K562 (cell line): Measurements from ENCODE around the gene TMEM242. TPM values are rescaled to one million over a fixed set of nuclear protein-coding genes. Genes with fewer than 3 reads are reported as not detected.

ENCODE experiments used
- ATAC-seq: fragments of 200-7000 bp; cut with Tn5 transposase; 3 replicates; pipeline ENCODE4 v1.9.1; 2020; ENCODE audit warnings: moderate library complexity
- BruUV-seq: library from RNA; stranded (reverse); fragments of 400-500 nt; replicated peaks from 2 replicates; lab custom pipeline; 2021; lab: Mats Ljungman, UMichigan
- CTCF ChIA-PET: fragments of 300-600 bp; formaldehyde crosslinking; extraction: SDS; loops from one replicate; lab custom pipeline; 2021; ENCODE audit warnings: low intra/inter-chr PET ratio; lab: Yijun Ruan, JAX
- POLR2A ChIA-PET: fragments of 300-600, 350-650 bp; sonication (Branson Sonifier 250); formaldehyde crosslinking; extraction: SDS; loops from one replicate; lab custom pipeline; 2021; ENCODE audit warnings: antibody characterized with exemption, inconsistent platforms; lab: Yijun Ruan, JAX
- DNase-seq, 4 experiments: peaks; one replicate each; pipeline versions ENCODE4 v3.0.0 to v3.0.0-alpha.2; 2011 to 2018; ENCODE audit warnings: low spot score in 3 of 4, mixed read lengths in 3 of 4; ENCODE audit errors: extremely low read depth in 1 of 4
- FAIRE-seq: peaks from 2 replicates; lab custom pipeline; 2011; peaks lifted over from hg19 to GRCh38; lab: Jason Lieb, UNC
- H2AFZ ChIP-seq: 2 replicates; pipeline ENCODE4 v1.6.0; 2011; ENCODE audit warnings: low read depth, low read length, control low read depth, inconsistent platforms
- H3K27ac ChIP-seq: fragments of 200-600 bp; 3 replicates; pipeline ENCODE4 v1.8.0; 2011; ENCODE audit warnings: low read depth, mild to moderate bottlenecking, control low read depth, inconsistent platforms, low read length, moderate library complexity, mixed read lengths; ENCODE audit errors: extremely low read depth
- H3K27me3 ChIP-seq, 2 experiments: fragments of 300-600 bp in 1 of 2; 2 replicates in 1 of 2; 3 replicates in 1 of 2; pipeline versions ENCODE4 v1.6.0 to v1.8.0; 2011; ENCODE audit warnings: inconsistent platforms in 2 of 2, low read length in 2 of 2, mild to moderate bottlenecking in 1 of 2, mixed read lengths in 1 of 2, moderate library complexity in 1 of 2; ENCODE audit not compliant: control insufficient read depth in 2 of 2, insufficient read depth in 2 of 2
- H3K36me3 ChIP-seq: fragments of 300-600 bp; 3 replicates; pipeline ENCODE4 v1.8.0; 2011; ENCODE audit warnings: mild to moderate bottlenecking, low read length, inconsistent platforms; ENCODE audit not compliant: control insufficient read depth, insufficient read depth
- H3K4me1 ChIP-seq, 2 experiments: fragments of 200-600 bp in 1 of 2; replicated peaks in 1 of 2; 2 replicates in 1 of 2; 3 replicates in 1 of 2; pipeline versions ENCODE4 v1.5.1 to v1.8.0; 2011; ENCODE audit warnings: inconsistent platforms in 2 of 2, low read length in 2 of 2, mild to moderate bottlenecking in 1 of 2, mixed read lengths in 1 of 2, moderate library complexity in 1 of 2; ENCODE audit not compliant: control insufficient read depth in 2 of 2, insufficient read depth in 2 of 2
- H3K4me2 ChIP-seq: 2 replicates; pipeline ENCODE4 v1.6.1; 2011; ENCODE audit warnings: low read length, control low read depth, inconsistent platforms, mixed read lengths; ENCODE audit not compliant: insufficient read depth
- H3K4me3 ChIP-seq: fragments of 200-600 bp; sonication (generic), shearing (Covaris generic); 2 replicates; pipeline ENCODE4 v1.5.1; 2016; ENCODE audit warnings: control low read depth, inconsistent platforms
- H3K79me2 ChIP-seq: fragments of 200-600 bp; 3 replicates; pipeline ENCODE4 v1.8.0; 2011; ENCODE audit warnings: low read length, inconsistent platforms; ENCODE audit not compliant: control insufficient read depth, insufficient read depth
- H3K9ac ChIP-seq, 2 experiments: 2 replicates each; pipeline versions ENCODE4 v1.6.0 to v1.6.1; 2011; ENCODE audit warnings: low read depth in 2 of 2, low read length in 2 of 2, control low read depth in 1 of 2, inconsistent platforms in 1 of 2, mild to moderate bottlenecking in 1 of 2, mixed read lengths in 1 of 2; ENCODE audit not compliant: insufficient read depth in 1 of 2
- H3K9me1 ChIP-seq: one replicate; pipeline ENCODE4 v1.6.0; 2011; ENCODE audit warnings: inconsistent platforms, mild to moderate bottlenecking, low read length, moderate library complexity; ENCODE audit not compliant: control insufficient read depth, insufficient read depth
- H3K9me3 ChIP-seq: replicated peaks from 2 replicates; pipeline ENCODE4 v1.5.1; 2011; ENCODE audit warnings: low read depth, low read length, inconsistent platforms; ENCODE audit not compliant: control insufficient read depth, insufficient read depth
- H4K20me1 ChIP-seq: replicated peaks from 2 replicates; pipeline ENCODE4 v1.6.1; 2011; ENCODE audit warnings: low read length, inconsistent platforms, mixed read lengths; ENCODE audit not compliant: control insufficient read depth, insufficient read depth
- BCLAF1 ChIP-seq, 2 experiments: fragments of 450-650 bp in 1 of 2; IDR thresholded peaks; 2 replicates each; pipeline ENCODE4 v1.6.1; 2011 to 2017; ENCODE audit warnings: low read depth in 2 of 2, antibody characterized with exemption in 1 of 2, borderline replicate concordance in 1 of 2, low read length in 1 of 2, mild to moderate bottlenecking in 1 of 2, mixed read lengths in 1 of 2; ENCODE audit not compliant: control insufficient read depth in 1 of 2
- CTCFL ChIP-seq: IDR thresholded peaks from 2 replicates; pipeline ENCODE4 v1.6.1; 2011; ENCODE audit warnings: borderline replicate concordance, low read depth, mild to moderate bottlenecking, moderate library complexity, low read length; ENCODE audit not compliant: insufficient read depth, poor library complexity, severe bottlenecking
- EP300 ChIP-seq: IDR thresholded peaks from 2 replicates; pipeline ENCODE4 v1.6.1; 2012; ENCODE audit warnings: low read length, improper control_type of control experiment
- FOXJ3 ChIP-seq: sonication (generic); formaldehyde crosslinking; IDR thresholded peaks from 2 replicates; pipeline ENCODE4 v1.4.0; 2020; ENCODE audit warnings: mild to moderate bottlenecking, missing genetic modification reagents
- GABPB1 ChIP-seq: sonication (generic); formaldehyde crosslinking; IDR thresholded peaks from 2 replicates; pipeline ENCODE4 v1.8.0; 2022; ENCODE audit warnings: mild to moderate bottlenecking, missing genetic modification reagents
- MNT ChIP-seq, 2 experiments: fragments of 450-650 bp; conservative IDR thresholded peaks; 2 replicates each; pipeline ENCODE4 v1.6.1; 2017; ENCODE audit warnings: mild to moderate bottlenecking in 2 of 2, moderate library complexity in 2 of 2
- THAP7 ChIP-seq: fragments of 250-450 bp; sonication (Bioruptor Pico); IDR thresholded peaks from 2 replicates; pipeline ENCODE4 v1.5.0; 2021
- ZNF12 ChIP-seq: sonication (generic); formaldehyde crosslinking; IDR thresholded peaks from 2 replicates; pipeline ENCODE4 v1.4.0; 2020; ENCODE audit warnings: mild to moderate bottlenecking, missing genetic modification reagents
- ZNF507 ChIP-seq: conservative IDR thresholded peaks from 2 replicates; pipeline ENCODE4 v1.6.1; 2017; ENCODE audit warnings: missing genetic modification characterization, missing compliant biosample characterization
- WGBS: fragments of 100-300 bp; shearing (Covaris generic); methylation state at CpG from one replicate; pipeline ENCODE4 v1.1.6; 2016; ENCODE audit warnings: low coverage, mixed read lengths; ENCODE audit not compliant: insufficient coverage; ENCODE audit errors: missing lambda C conversion rate; 5-methylcytosine and 5-hydroxymethylcytosine counted together
- in situ Hi-C: fragments of 300-500 bp; cut with MboI; formaldehyde crosslinking; loops from 4 replicates; pipeline ENCODE4 v1.15.0; 2018; ENCODE audit warnings: inconsistent platforms, mixed read lengths
- intact Hi-C: fragments of 100-400 bp; cut with micrococcal nuclease; formaldehyde crosslinking; loops from 2 replicates; pipeline ENCODE4 v1.14.2; 2022
- polyA plus RNA-seq, 8 experiments: library from polyadenylated mRNA; depleted of rRNA in 4 of 8; stranded (reverse) in 5 of 8; unstranded in 3 of 8; fragments of >200 nt; fragmentation: Nextera tagmentation in 2 of 8; fragmentation: Illumina TruSeq in 1 of 8; extraction: Ambion mirVana in 2 of 8; extraction: Trizol in 1 of 8; gene quantifications; 2 replicates each; pipeline versions ENCODE4 v1.2.1 to v1.2.3, GENCODE V29; 2011 to 2014; ENCODE audit warnings: inconsistent platforms in 1 of 8, missing spikeins in 1 of 8
- total RNA-seq, 7 experiments: library from RNA; depleted of rRNA in 6 of 7; stranded (reverse); fragments of >200 nt in 6 of 7; fragmentation: Illumina TruSeq in 2 of 7; extraction: Trizol in 2 of 7; gene quantifications; 2 replicates each; pipeline versions ENCODE4 v1.2.1 to v1.2.3, GENCODE V29; 2011 to 2021; ENCODE audit warnings: low replicate concordance in 1 of 7

TMEM242 gene
- total and polyA plus RNA-seq, 9 of the 15 experiments (the other 6 are each of a cell fraction or from before 2014, with no cell fraction given), result 9.5 to 35.3 (median 16.5) TPM

- TF ChIP-seq GABPB1 (CRISPR knock-in tag), result peak; percentile 36; the same call in 1 of the 2 replicates
Observed at GRCh38 chr6:157258878-157259277, 64.4 kb downstream of the TMEM242 start (continued).

- FAIRE-seq (no peak), ATAC-seq (no peak), DNase-seq (no peak)
- no peak overlapping the region for H3K27ac ChIP-seq
- in situ Hi-C loops (no loop called here), intact Hi-C loops (no loop called here)
- no peak overlapping the region for H3K4me3 ChIP-seq
- WGBS, result 17% methylated on average over 3 of the region's 3 CpGs
- ChIA-PET POLR2A (interaction anchor here (1.3 to 1.8 kb wide), 2 partner anchors 9 to 11 kb away, joined by 7 read pairs; no protein-coding TSS in a partner anchor), CTCF (no interaction called here)
- no peaks in the 10 kb centered on the region for H3K36me3 ChIP-seq
- H3K9me3 ChIP-seq, result no peaks in the 10 kb centered on the region
- H3K9ac ChIP-seq, result no peak overlapping the region
- H3K4me1 ChIP-seq, result peaks cover 0 to 4% of the 10 kb centered on the region in 2 experiments; a peak in 2 of 5 replicates
- H4K20me1 ChIP-seq, result no peaks in the 10 kb centered on the region
- no peaks in the 10 kb centered on the region for H3K9me1 ChIP-seq
- TF ChIP-seq EP300 (no peak), ZNF12 (CRISPR knock-in tag) (peak; percentile 81), MNT (conservative IDR thresholded peaks at IDR 0.05) (no peak), FOXJ3 (no peak), THAP7 (no peak), BCLAF1 (IDR thresholded peaks at IDR 0.05; ENCODE audit: borderline replicate concordance in 1 of 2, control insufficient read depth in 1 of 2, low read depth in 2 of 2, low read length in 1 of 2) (no peak), CTCFL (no peak), ZNF507 (tag) (no peak)
- H2AFZ ChIP-seq, result no peak overlapping the region
- H3K4me2 ChIP-seq, result no peak overlapping the region
- H3K27me3 ChIP-seq, result peaks cover 43 to 69% of the 10 kb centered on the region in 2 experiments
- BruUV-seq, result no TSS peak
- no peaks in the 10 kb centered on the region for H3K79me2 ChIP-seq
Observed at GRCh38 chr6:157255079-157255478, 68.2 kb downstream of the TMEM242 start.
